Skin of body (tissue), 2 donors: ENCODE results near the gene ANLN. TPM values are rescaled to one million over a fixed set of nuclear protein-coding genes. Genes with fewer than 3 reads are reported as not detected.
A peak's percentile ranks its signal among the peaks of the same experiment; 100 is the strongest.
"Not testable (repeated sequence)": the region's sequence is repeated elsewhere in the genome, so short reads cannot be mapped to it uniquely, and the experiment has no call there.

Source experiments
- DNase-seq: peaks from one replicate; lab custom pipeline; 2025; lab: John Stamatoyannopoulos, UW
- total RNA-seq: library from RNA; depleted of rRNA; stranded (reverse); fragments of >200 nt; gene quantifications from one replicate; pipeline ENCODE4 v1.2.3, GENCODE V29; 2014

ANLN gene
- total RNA-seq, 1 donor from 2014 or later: 25.6 TPM

DNA sequence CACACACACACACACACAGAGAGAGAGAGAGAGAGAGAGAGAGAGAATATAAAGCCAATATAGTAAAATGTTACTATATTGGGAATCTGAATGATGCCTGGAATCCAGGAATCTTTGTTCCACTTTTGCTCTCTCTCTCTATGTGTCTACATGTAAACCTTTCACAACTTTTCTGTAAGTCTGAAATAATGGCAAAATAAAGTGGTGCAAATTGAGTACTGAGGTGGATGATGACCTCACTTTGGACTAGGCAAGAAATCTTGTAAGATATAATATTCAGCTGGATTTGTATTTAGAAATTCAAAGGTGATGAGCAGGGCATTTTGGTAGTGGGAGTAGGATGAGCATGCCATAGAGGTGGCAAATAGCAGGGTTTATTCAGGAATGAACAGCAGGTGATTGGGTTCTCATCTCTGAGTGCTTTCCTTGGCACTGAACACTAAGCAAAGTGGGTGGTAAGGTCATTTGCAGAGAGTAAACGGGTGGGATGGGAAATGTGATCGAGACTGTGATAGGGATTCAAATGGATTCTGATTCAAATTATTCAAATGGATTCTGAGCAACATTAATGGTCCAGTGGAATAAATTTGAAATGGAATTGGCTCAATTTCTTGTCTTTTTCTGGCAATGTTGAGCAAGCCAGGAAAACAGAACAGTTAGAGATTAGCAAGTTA lies 9.7 kb upstream of the ANLN start:
- DNase-seq: no peak

DNA sequence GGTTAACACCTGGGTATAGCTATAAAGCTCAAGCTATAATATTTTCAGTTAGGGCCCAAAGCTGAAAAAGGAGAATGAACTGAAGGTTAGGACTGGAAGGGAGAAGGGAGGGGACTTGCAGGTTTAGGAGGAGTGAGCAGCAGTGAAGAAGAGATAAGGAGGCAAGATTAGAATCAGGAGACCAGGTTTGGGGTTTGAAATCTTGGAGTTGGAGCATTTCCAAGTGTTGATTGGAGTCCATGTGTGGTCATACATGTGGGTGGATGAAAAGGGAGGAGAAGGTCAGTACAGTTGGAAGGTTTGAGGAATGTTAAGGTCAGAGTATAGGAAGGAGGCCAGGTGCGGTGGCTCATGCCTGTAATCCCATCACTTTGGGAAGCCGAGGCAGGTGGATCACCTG lies 8.6 kb upstream of the ANLN start:
- DNase-seq: no peak

DNA sequence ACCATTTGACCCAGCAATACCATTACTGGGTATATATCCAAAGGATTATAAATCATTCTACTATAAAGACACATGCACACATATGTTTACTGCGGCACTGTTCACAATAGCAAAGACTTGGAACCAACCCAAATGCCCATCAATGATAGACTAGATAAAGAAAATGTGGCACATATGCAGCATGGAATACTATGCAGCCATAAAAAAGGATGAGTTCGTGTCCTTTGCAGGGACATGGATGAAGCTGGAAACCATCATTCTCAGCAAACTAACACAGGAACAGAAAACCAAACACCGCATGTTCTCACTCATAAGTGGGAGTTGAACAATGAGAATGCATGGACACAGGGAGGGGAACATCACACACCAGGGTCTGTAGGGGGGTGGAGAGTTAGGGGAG lies 6.4 kb upstream of the ANLN start:
- not testable (repeated sequence) for DNase-seq

DNA sequence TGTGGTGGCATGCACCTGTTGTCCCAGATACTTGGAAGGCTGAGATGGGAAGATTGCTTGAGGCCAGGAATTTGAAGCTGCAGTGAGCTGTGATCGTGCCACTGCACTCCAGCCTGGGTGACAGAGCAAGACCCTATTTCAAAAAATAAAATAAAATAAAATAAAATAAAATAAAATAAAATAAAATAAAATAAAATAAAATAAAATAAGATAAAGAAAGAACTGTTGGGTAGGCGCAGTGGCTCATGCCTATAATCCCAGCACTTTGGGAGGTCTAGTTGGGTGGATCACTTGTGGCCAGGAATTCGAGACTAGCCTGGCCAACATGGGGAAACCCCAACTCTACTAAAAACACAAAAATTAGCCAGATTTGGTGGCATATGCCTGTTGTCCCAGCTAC lies 4.0 kb upstream of the ANLN start:
- DNase-seq: not testable (repeated sequence)

DNA sequence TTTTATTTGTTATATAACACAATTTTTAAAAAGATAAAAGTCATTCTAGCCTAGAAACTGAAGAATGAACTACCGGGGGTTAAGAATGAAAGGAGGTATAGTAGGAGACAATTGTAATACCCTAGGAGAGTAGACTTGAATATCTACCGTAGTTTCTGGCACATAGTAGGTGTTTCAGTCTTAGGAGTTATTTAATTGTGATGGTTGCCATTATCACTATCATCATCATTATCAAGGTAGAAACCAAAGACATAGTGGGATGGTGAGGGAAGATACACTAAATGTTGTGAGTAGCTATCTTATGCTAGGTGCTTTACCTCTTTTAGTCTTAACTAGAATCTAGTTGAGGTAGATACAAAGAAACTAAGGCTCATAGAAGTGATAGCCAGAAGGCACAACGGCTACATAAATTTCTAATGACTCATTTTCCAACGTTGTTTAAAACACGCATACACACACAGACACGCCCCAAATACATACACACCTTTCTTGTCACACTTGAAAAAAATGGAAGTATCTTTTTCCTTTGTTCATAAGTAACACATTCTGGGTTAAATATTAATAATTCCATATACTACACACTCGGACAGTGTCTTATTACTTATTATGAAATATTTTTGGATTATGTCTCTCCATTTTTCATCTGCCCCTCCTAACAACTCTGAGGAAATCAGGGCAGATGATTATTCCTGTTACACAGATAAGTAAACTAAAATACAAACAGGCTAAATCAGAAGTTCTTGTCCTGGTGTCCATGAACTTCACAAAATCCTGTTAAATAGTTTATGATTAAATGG lies 2.0 kb upstream of the ANLN start:
- DNase-seq: no peak

DNA sequence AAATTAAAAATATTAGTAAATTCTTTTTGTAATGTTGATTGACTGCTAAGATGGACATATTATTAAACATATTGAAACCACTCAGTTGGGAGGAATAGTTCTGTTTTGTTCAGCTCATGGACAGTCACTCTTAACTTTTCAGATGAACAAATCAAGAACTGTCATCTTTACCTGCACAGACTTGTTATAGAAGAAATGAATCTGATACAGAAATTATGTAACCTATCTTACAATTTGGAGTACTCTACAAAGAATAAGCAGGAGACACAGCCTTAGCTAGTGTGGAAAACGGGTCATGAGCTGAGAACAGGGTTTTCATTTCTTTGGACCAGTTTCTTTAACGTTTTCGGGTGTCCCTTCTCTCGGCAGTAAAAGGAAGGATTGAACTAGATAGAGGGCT lies 1.2 kb upstream of the ANLN start:
- DNase-seq: no peak

DNA sequence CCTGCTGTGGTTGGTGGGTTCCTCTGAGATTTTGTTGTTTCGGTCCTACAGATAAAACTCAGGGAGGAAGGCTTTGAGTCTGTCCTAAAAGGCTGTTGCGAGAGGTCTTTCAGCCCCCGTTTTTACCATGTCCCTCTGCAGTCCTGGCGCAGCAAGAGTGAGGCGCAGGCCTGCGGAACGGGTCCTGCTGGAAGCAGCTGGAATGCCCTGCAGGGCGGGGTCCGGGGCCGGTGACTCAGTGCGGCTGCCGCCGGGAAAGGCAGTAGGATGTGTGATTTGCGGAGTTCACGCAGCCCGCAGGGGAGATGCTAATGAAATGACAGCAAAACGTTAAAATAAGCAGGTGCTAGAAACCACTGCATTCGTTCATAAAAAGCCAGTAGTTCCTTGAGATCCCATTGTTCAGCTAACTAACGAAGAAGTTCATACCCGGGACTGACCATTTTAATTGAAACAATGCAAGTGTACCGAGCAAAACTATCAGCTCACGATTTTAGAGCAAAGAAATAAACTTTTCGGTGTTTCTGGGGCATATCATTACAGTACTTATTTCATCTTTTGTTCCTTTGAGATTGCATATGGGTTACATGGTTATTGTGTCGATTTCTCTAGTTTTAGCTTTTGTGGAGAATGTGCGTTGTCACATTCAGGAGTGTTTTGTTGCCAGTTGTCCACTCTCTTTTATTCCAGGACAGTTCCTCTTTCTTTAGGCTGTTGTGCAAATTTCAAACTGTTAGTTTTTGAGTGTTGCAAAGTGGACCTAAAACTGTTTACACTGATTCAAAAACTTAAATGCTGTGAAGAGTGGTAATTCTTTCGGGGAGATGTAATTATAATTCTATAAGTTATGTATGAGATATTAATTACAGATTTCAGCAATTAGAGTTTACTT lies 783 bp downstream of the ANLN start:
- peak; percentile 66 for DNase-seq

DNA sequence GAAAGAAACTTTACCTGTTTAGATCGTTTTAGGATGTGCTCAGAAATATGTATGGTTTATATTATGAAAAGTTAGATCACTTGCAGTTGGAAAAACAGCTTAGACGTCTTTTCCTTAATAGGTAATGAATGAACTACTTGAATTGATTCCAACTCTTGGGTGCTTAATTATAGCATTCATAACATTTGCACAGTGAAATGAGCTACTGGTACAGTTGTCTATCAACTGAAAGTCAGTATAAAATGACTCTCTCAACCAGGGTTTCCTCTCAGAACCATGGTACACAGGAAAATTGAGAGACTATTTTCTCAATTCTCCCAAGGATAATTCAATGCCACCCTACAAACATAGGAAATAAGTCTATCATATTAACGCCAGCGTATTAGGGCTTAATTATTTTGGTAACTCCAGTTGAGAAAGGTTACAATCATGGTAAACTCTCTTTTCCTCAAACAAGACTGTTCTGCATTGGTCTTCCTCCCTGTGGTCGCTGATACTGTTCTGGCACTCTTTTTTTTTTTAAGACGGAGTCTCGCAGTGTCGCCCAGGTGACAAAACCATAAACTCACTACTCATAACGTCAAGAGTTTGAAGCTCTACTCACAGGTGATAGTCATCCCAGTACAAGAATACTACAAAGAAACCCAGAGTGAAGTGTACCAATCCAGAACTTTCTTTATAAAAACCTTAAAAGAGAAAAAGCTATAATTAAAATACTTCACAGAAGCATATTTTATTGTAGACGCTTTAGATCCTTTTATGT lies 2.0 kb downstream of the ANLN start:
- DNase-seq: no peak

DNA sequence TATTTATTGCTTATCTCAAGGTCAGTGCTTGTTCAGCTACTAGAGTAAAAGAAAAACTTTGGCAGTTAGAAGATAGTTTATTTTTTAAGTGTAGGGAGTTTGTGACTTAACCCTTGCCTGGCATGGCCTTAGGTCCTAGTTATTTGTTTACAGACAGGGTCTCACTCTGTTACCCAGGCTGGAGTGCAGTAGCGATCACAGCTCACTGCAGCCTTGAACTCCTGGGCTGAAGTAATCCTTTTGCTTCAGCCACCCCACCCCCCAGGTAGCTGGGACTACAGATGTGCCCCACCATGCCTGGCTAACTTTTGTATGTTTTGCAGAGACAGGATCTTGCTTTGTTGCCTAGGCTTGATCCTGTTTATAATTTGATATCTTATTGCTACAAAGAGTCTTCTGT lies 4.2 kb downstream of the ANLN start:
- no peak for DNase-seq

DNA sequence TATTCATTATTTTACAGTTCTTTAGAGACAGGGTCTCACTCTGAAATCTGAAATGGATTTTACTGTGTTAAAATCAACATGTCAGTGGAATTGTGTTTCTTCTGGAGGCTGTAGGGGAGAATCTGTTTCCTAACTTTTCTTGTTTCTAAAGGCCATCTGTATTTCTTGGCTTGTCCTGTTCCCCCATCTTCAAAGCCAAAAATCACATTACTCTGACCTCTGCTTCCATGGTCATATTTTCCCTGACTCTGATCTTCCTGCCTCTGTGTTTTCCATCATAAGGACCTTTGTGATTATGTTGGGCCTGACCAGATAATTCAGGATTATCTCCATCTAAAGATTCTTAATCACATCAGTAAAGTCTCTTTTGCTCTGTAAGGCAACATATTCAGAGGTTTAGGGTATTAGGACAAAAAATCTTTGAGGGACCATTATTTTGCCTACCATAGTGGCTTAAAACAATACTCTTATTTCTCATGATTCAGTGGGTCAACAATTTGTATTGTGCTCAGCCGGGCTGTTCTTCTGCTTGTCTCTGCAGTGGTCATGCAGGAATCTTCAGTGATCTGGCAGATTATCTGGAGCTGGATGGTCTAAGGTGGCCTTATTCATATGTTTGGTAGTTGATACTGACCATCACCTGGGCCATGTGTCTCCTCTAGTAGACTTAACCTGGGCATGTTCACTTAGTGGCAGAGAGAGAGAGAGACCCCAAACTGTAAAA lies 5.7 kb downstream of the ANLN start:
- DNase-seq: no peak

DNA sequence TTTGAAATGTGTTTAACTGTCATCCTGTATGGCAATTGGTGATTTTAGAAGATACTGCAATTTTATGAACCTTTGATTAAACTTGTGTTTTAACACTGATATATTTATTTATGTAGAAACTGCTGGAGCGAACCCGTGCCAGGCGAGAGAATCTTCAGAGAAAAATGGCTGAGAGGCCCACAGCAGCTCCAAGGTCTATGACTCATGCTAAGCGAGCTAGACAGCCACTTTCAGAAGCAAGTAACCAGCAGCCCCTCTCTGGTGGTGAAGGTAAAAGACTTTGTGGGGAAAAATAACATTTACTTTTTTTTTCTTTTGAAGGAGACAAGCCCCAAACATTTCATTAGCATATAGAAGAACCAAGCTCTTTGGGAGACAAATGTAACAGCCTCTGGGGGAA lies 6.5 kb downstream of the ANLN start:
- no peak for DNase-seq

DNA sequence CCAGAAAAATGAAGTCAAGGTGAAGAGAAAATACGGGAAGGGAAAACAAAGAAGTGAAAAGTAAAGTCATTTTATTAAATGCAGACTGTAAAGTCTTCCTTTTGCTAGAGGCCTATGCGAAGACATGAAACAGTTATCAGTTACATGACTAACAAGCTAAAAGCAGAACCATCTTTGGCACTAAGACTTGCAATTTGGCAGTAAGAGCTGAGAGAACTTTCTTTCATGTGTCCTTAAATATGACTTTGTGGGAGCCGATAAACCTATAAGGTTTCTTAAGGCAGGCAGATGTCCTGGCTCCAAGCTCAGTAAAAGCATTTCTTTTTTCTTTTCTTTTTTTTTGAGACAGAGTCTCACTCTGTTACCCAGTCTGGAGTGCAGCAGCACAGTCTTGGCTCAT lies 10.4 kb downstream of the ANLN start:
- DNase-seq: no peak

DNA sequence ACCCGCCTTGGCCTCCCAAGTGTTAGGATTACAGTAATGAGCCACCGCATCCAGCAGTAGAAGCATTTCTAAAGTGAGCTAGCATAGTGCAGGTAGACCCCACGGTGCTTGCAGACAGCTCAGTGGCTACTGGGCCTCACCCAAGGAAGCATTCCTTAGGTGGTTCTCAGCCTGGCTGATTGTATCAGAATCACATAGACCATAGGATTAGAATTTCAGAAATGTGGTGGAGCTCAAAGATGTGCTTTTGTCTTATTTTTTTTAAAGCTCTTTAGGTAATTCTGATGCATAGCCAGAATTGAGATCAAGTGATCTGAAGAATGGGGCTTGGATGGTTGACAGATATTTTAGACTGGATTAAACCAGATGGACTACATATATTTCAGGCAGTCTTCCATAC lies 10.9 kb downstream of the ANLN start:
- DNase-seq: no peak

DNA sequence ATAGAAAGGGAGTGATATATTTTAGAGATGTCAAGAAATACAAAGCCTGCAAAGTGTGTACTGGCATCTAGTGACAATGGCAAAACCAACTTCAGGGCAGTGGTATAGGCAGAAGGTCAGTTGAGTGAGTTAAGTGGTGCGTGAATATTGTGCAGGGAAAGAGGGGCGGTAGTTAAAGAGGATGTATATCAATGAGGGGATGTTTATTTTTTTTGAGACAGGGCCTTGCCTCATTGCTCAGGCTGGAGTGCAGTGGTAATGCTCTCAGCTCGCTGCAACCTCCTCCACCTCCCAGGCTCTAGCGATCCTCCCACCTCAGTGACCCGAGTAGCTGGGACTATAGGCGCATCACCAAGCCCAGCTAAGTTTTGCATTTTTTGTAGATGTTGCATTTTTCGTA lies 13.8 kb downstream of the ANLN start:
- no peak for DNase-seq

DNA sequence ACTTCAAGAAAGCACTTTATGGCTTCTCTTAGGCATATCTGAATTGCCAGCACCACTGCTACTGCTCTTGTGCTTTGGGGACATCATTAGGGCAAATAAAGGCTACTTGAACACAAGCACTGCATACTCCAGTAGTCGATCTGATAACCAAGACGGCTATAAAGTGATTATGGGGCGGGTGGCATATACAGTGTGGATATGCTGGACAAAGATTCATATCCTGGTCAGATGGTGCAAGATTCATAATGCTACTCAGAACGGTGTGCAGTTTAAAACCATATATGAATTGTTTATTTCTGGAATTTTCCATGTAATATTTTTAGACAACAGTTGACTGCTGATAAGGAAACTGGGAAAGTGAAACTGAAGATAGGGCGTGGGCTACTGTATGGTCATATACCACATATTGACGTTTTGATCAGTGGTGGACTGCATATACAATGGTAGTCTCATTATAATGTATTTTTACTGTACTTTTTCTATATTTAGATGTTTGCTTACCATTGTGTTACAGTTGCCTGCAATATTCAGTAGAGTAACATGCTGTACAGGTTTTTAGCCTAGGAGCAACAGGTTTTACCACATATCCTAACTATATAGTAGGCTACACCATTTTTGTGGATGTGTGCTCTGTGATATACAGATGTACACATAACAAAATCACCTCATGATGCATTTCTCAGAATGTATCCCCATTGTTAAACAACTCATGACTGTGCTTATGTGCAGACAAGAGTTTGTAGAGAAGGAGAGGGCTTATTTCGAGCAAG lies 15.2 kb downstream of the ANLN start:
- DNase-seq: no peak

DNA sequence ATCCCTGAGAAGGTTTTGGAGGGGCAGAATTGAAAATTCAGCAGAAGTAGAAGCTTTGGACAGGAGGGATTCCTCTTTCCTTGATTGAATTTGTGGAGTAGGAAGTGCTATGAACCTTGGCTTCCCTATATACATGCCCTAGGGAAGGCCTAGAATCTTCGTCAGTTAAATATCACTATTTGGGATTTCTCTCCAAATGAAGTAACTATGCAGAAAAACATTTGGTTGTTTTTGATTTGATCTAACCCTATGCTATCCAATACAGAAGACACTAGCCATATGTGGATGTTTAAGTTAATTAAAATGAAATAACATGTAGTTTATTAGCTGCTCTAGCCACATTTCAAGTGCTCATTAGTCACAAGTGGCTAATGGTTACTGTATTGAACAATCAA lies 15.7 kb downstream of the ANLN start:
- DNase-seq: no peak

DNA sequence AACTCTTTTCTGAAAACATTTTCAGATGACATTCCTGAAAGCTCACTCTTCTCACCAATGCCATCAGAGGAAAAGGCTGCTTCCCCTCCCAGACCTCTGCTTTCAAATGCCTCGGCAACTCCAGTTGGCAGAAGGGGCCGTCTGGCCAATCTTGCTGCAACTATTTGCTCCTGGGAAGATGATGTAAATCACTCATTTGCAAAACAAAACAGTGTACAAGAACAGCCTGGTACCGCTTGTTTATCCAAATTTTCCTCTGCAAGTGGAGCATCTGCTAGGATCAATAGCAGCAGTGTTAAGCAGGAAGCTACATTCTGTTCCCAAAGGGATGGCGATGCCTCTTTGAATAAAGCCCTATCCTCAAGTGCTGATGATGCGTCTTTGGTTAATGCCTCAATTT lies 16.5 kb downstream of the ANLN start:
- DNase-seq: no peak

DNA sequence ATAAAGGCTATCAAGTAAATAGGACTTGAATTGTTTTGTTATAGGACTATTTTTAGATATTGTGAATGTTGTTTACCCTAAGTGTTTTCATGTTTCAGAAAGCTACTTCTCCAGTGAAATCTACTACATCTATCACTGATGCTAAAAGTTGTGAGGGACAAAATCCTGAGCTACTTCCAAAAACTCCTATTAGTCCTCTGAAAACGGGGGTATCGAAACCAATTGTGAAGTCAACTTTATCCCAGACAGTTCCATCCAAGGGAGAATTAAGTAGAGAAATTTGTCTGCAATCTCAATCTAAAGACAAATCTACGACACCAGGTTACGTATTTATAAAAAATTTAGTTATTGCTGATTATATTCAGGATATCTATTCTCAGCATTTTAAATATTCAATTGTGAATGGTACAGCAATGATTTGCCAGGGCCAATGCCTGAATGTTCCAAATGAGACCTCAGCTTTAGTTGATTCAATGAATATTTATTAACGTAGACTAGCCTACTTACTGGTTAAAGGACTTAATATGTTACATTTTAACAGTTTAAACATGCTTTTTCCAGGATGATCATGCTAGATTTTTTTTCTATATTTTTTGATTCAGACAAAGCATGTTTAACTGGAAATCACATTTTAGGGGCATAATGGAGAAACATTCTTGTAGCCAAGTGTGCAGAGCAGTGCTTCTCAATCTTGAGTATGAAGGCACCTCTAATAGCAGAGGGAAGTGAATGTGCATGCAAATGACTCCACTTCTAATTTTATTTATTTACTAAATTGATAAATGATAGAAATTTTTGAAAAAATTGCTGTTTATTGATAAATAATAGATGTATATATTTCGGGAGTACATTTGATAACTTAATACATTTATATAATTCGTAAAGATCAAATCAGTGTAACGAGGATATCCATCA lies 18.2 kb downstream of the ANLN start:
- DNase-seq: no peak

DNA sequence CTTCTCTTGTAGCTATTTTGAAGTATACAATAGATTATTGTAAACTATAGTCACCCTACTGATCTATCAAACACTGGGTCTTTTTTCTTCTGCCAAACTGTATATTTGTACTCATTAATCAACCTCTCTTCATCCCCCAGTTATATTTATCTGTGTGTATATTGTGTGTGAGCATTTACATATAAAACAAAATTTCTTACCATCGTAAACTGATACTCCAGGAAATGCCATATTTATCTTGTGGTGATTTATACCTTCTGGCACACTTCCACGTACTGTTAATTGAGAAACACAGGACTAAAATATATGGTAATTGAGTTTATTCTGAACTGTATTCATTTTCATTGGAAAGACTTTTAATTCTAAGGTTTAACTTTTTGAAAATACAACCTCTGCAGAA lies 18.9 kb downstream of the ANLN start:
- DNase-seq: no peak
